ENCODE data around the gene NUDT6. TPM values are rescaled to one million over a fixed set of nuclear protein-coding genes. Genes with fewer than 3 reads are reported as not detected.
"Not testable (repeated sequence)": the region's sequence is repeated elsewhere in the genome, so short reads cannot be mapped to it uniquely, and the experiment has no call there.

NUDT6 gene
- total and polyA plus RNA-seq, 2 donors = 5.6 to 12.1 TPM

DNA sequence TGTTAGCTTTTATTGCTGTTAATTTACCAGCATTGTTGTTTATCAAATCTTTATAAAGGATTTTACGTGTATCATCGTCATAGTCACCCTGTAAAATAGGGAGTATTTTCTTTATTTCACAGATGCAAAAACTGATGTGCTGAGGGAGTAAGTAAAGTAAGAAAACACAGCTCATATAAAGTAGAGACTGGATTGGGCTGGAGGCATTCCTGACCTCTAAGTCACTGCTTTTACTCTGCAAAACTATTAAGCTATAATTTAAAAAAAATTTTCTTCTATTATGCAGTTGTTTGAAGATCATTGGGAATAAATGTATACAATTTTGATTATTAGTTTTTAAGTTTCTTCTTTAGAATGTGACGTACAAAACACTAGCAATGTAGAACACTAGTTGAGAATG lies 45.9 kb downstream of the NUDT6 start:
- DNase-seq (ENCODE audit: extremely low spot score) = no peak
- H3K36me3 ChIP-seq (ENCODE audit: insufficient read depth) = no peaks in the 10 kb centered on the region
- WGBS = 86% methylated on average over 3 of the region's 3 CpGs
- H3K27ac ChIP-seq (ENCODE audit: low read depth) = no peak overlapping the region
- H3K4me3 ChIP-seq (ENCODE audit: low read depth, low read length) = no peak overlapping the region
- H3K4me1 ChIP-seq (ENCODE audit: insufficient read depth) = no peaks in the 10 kb centered on the region

DNA sequence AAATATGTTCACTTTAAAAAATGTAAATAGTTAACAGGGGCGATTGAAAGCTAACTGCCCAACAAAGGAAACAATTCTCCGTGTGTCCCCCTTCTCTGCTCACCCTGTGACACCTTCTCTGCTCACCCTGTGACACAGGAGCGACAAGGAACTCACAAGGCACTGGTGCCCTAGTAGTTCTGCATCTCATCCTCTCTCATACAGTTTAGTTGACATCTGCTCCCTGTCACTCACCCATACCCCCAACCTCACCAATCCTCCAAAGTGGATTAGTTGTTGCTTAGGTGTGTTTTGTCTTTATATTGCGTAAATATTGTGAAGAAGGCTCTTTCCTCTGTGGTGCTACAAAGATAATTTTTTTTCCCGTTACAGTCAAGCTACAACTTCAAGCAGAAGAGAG lies 46.4 kb downstream of the NUDT6 start:
- DNase-seq (ENCODE audit: extremely low spot score) = no peak
- 83% methylated on average over 5 of the region's 5 CpGs for WGBS
- Histone ChIP-seq H3K4me3 (ENCODE audit: low read depth, low read length) (no peak overlapping the region), H3K27ac (ENCODE audit: low read depth) (no peak overlapping the region), H3K4me1 (ENCODE audit: insufficient read depth) (no peaks in the 10 kb centered on the region), H3K36me3 (ENCODE audit: insufficient read depth) (no peaks in the 10 kb centered on the region)

GRCh38 chr4:122873821-122874593 lies 48.4 kb downstream of the NUDT6 start:
- H3K4me1 ChIP-seq (ENCODE audit: insufficient read depth) = no peaks in the 10 kb centered on the region
- DNase-seq (ENCODE audit: extremely low spot score) = no peak
- no peaks in the 10 kb centered on the region for H3K36me3 ChIP-seq (ENCODE audit: insufficient read depth)
- no peak overlapping the region for H3K27ac ChIP-seq (ENCODE audit: low read depth)
- H3K4me3 ChIP-seq (ENCODE audit: low read depth, low read length) = no peak overlapping the region
- WGBS = 65% methylated on average over 4 of the region's 4 CpGs

- no peak for DNase-seq (ENCODE audit: extremely low spot score)
- no peaks in the 10 kb centered on the region for H3K4me1 ChIP-seq (ENCODE audit: insufficient read depth)
- H3K27ac ChIP-seq (ENCODE audit: low read depth) = no peak overlapping the region
- no peaks in the 10 kb centered on the region for H3K36me3 ChIP-seq (ENCODE audit: insufficient read depth)
- no peak overlapping the region for H3K4me3 ChIP-seq (ENCODE audit: low read depth, low read length)
- WGBS = 61% methylated on average over 1 of the region's 1 CpG
Measured at GRCh38 chr4:122873146-122873545, 49.3 kb downstream of the NUDT6 start.

DNA sequence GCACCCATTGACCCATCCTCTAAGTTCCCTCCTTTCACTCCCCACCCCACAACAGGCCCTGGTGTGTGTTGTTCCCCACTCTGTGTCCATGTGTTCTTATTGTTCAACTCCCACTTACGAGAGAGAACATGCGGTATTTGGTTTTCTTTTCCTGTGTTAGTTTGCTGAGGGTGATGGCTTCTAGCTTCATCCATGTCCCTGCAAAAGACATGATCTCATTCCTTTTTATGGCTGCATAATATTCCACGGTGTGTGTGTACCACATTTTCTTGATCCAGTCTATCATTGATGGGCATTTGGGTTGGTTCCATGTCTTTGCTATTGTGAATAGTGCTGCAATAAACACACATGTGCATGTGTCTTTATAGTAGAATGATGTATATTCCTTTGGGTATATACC lies 54.2 kb downstream of the NUDT6 start:
- WGBS = over 99% methylated on average over 3 of the region's 3 CpGs
- not testable (repeated sequence) for DNase-seq (ENCODE audit: extremely low spot score); H3K4me3 ChIP-seq (ENCODE audit: low read depth, low read length); H3K4me1 ChIP-seq (ENCODE audit: insufficient read depth); H3K27ac ChIP-seq (ENCODE audit: low read depth); H3K36me3 ChIP-seq (ENCODE audit: insufficient read depth)

DNA sequence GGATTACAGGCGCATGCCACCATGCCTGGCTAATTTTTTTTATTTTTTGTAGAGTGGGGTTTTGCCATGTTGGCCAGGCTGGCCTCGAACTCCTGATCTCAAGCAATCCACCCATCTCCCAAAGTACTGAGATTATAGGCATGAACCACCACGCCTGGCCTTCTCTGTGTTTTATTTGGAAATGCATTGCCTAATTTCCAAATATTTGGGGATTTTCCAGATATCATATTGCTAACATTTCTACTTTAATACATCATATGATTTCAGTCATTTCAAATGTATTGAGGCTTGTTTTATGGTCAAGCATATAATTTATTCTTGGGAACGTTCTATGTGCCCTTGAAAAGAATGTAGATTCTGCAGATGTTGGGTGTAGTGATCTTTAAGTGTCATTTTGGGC lies 57.0 kb downstream of the NUDT6 start:
- no peak for DNase-seq (ENCODE audit: extremely low spot score)
- WGBS = 81% methylated on average over 4 of the region's 4 CpGs
- H3K4me3 ChIP-seq (ENCODE audit: low read depth, low read length) = no peak overlapping the region
- H3K36me3 ChIP-seq (ENCODE audit: insufficient read depth) = no peaks in the 10 kb centered on the region
- H3K27ac ChIP-seq (ENCODE audit: low read depth) = no peak overlapping the region
- no peaks in the 10 kb centered on the region for H3K4me1 ChIP-seq (ENCODE audit: insufficient read depth)

GRCh38 chr4:122863639-122864038 lies 58.8 kb downstream of the NUDT6 start:
- no peak for DNase-seq (ENCODE audit: extremely low spot score)
- Histone ChIP-seq H3K4me3 (ENCODE audit: low read depth, low read length) (no peak overlapping the region), H3K36me3 (ENCODE audit: insufficient read depth) (no peaks in the 10 kb centered on the region), H3K4me1 (ENCODE audit: insufficient read depth) (no peaks in the 10 kb centered on the region), H3K27ac (ENCODE audit: low read depth) (no peak overlapping the region)
- 59% methylated on average over 1 of the region's 1 CpG for WGBS

DNA sequence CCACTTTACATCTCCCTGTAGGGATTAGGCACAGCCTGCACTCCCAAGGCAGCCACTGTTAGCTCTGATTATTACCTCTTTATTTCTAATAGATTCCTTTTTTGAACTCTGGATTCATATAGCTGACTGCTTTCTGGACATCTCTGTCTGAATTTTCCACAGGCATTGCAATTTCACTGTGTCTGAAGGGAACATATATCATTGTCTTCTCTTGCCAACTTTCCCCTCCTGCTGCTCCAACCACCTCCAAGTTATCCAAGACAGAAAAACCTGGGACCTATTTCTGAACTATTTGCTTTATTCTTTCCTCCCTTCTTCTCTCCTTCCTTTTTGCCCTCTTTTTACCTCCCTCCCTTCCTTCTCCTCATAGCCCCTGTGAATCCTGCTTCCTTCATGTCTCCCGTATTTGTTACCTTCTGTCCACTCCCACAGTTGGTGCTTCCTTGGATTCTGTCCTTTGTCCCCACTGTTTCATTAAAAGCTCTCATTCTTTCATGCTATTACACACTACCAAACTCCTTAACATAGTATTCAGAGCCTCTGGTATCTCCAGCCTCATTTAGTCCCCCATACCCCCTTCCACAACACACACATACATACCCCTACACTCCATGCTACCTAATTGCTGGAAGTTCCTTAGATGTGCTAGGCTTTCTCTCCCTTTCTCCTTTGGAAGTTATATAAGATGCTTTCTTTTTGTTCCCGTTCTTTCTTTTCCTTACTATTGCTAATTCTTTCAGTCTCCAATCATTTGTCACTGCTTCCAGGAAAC lies 61.0 kb downstream of the NUDT6 start:
- DNase-seq (ENCODE audit: extremely low spot score) = no peak
- WGBS = 72% methylated on average over 2 of the region's 2 CpGs
- H3K27ac ChIP-seq (ENCODE audit: low read depth) = no peak overlapping the region
- no peaks in the 10 kb centered on the region for H3K36me3 ChIP-seq (ENCODE audit: insufficient read depth)
- no peak overlapping the region for H3K4me3 ChIP-seq (ENCODE audit: low read depth, low read length)
- no peaks in the 10 kb centered on the region for H3K4me1 ChIP-seq (ENCODE audit: insufficient read depth)

DNA sequence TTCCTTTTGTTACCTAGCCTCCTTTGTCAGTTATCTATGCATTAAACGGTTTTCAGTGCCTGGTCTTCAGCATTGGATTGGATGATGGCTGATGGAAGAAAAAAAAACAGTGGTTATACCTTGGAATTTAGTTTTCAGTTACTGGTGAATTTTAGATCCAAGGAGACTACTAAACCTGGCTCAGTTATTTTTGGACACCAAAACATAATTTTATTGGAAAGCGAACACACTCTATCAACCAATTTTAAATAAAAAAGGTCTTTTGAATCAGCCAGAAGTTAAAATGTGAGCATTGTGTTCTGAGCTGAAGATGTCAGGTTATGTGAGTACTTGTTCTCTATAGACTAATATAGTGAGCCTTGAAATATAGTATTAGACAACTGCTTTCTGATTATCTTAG lies 63.7 kb downstream of the NUDT6 start:
- Histone ChIP-seq H3K27ac (ENCODE audit: low read depth) (no peak overlapping the region), H3K36me3 (ENCODE audit: insufficient read depth) (no peaks in the 10 kb centered on the region), H3K4me1 (ENCODE audit: insufficient read depth) (no peaks in the 10 kb centered on the region), H3K4me3 (ENCODE audit: low read depth, low read length) (no peak overlapping the region)
- WGBS = 75% methylated on average over 2 of the region's 2 CpGs
- no peak for DNase-seq (ENCODE audit: extremely low spot score)

DNA sequence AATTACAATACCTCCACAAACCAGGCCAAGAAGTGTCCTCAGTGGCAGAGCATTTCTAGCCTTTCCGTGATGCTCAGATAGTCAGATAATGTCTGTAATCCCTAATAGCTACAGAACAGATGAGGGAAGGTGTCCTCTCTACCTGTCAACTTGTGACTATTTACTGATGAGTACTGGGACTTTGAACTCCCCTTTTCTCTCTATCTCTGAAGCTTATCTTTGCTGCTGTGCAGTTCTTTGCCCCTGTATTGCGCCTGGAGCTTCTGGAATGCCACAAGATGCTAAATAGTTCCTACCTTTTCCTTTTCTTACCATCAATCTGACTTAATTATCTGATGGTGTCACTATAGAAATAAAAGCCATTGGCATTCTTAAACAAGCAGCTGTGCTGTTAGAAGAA lies 65.2 kb downstream of the NUDT6 start:
- Histone ChIP-seq H3K36me3 (ENCODE audit: insufficient read depth) (no peaks in the 10 kb centered on the region), H3K4me1 (ENCODE audit: insufficient read depth) (no peaks in the 10 kb centered on the region), H3K4me3 (ENCODE audit: low read depth, low read length) (no peak overlapping the region), H3K27ac (ENCODE audit: low read depth) (no peak overlapping the region)
- over 99% methylated on average over 2 of the region's 2 CpGs for whole genome bisulfite sequencing
- DNase-seq (ENCODE audit: extremely low spot score) = no peak

GRCh38 chr4:122855353-122855890 lies 67.0 kb downstream of the NUDT6 start:
- Histone ChIP-seq H3K4me3 (ENCODE audit: low read depth, low read length) (no peak overlapping the region), H3K4me1 (ENCODE audit: insufficient read depth) (no peaks in the 10 kb centered on the region)

GRCh38 chr4:122854447-122855352 lies 67.7 kb downstream of the NUDT6 start:
- 33% methylated on average over 10 of the region's 10 CpGs for WGBS
- no peak overlapping the region for H3K27ac ChIP-seq (ENCODE audit: low read depth)
- DNase-seq (ENCODE audit: extremely low spot score) = no peak
- no peak overlapping the region for H3K4me3 ChIP-seq (ENCODE audit: low read depth, low read length)
- H3K4me1 ChIP-seq (ENCODE audit: insufficient read depth) = no peaks in the 10 kb centered on the region
- H3K36me3 ChIP-seq (ENCODE audit: insufficient read depth) = no peaks in the 10 kb centered on the region

More at GRCh38 chr4:122855353-122855890, 67.0 kb downstream of the NUDT6 start:
- H3K36me3 ChIP-seq (ENCODE audit: insufficient read depth) = no peaks in the 10 kb centered on the region
- no peak overlapping the region for H3K27ac ChIP-seq (ENCODE audit: low read depth)
- no peak for DNase-seq (ENCODE audit: extremely low spot score)
- 52% methylated on average over 2 of the region's 2 CpGs for WGBS

DNA sequence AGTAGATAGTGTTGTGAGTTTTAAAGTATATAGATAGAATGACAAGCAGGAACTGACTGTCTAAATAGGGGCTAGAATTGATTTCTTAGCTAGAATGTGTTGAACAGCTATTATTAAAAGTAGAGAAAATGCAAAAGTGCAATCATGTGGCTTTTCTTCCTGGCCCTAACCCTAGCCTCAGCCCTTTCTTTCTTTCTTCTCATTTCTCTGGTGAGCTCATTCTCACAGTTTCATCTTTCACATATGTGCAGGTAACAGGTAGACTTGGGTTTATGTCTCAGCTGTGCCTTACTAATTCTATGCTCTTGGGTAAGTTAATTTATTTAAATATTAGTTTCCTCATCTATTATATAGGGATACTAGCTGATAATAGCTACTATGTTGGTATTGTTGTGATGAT lies 70.8 kb downstream of the NUDT6 start:
- H3K27ac ChIP-seq (ENCODE audit: low read depth) = no peak overlapping the region
- H3K36me3 ChIP-seq (ENCODE audit: insufficient read depth) = no peaks in the 10 kb centered on the region
- no peak overlapping the region for H3K4me3 ChIP-seq (ENCODE audit: low read depth, low read length)
- no peaks in the 10 kb centered on the region for H3K4me1 ChIP-seq (ENCODE audit: insufficient read depth)
- no peak for DNase-seq (ENCODE audit: extremely low spot score)

Measured in urinary bladder (tissue), 4 donors.